HG03469 (cell line): ENCODE data around the gene AXIN1.
"Not testable (repeated sequence)": the region's sequence is repeated elsewhere in the genome, so short reads cannot be mapped to it uniquely, and the experiment has no call there.

ENCODE experiments used
- ATAC-seq: cut with Tn5 transposase; IDR thresholded peaks from one replicate; pipeline ENCODE4 v1.9.1; 2021; ENCODE audit warnings: mild to moderate bottlenecking, moderate library complexity, moderate number of reproducible peaks; ENCODE audit not compliant: unreplicated experiment

AXIN1 gene

GRCh38 chr16:369866-370436 lies 17.4 kb upstream of the AXIN1 start:
- no peak for ATAC-seq

GRCh38 chr16:369275-369865 lies 16.8 kb upstream of the AXIN1 start:
- ATAC-seq = no peak

GRCh38 chr16:368388-369158 lies 16.1 kb upstream of the AXIN1 start:
- ATAC-seq = no peak

- ATAC-seq = no peak
These were observed 14.9 kb upstream of the AXIN1 start for GRCh38 chr16:367333-367903.

GRCh38 chr16:366476-366875 lies 14.0 kb upstream of the AXIN1 start:
- ATAC-seq = no peak

- ATAC-seq = no peak
These were observed 12.3 kb upstream of the AXIN1 start for GRCh38 chr16:364595-365491.

GRCh38 chr16:363766-364490 lies 11.4 kb upstream of the AXIN1 start:
- ATAC-seq = no peak

- no peak for ATAC-seq
These were observed 10.7 kb upstream of the AXIN1 start for GRCh38 chr16:363110-363765.

GRCh38 chr16:362702-362999 lies 10.1 kb upstream of the AXIN1 start:
- ATAC-seq = not testable (repeated sequence)

- ATAC-seq = no peak
These were observed 9.6 kb upstream of the AXIN1 start for GRCh38 chr16:361872-362701.

- no peak for ATAC-seq
These were observed 8.9 kb upstream of the AXIN1 start for GRCh38 chr16:361341-361871.

GRCh38 chr16:360698-361336 lies 8.3 kb upstream of the AXIN1 start:
- ATAC-seq = no peak

GRCh38 chr16:359871-360697 lies 7.6 kb upstream of the AXIN1 start:
- ATAC-seq = no peak

- ATAC-seq = no peak
These were observed 6.7 kb upstream of the AXIN1 start for GRCh38 chr16:359067-359763.

- no peak for ATAC-seq
These were observed 4.2 kb upstream of the AXIN1 start for GRCh38 chr16:356741-357140.

GRCh38 chr16:354971-355461 lies 2.5 kb upstream of the AXIN1 start:
- ATAC-seq = no peak
